NB4 (cell line): ENCODE results near the gene CRADD.

Experiments used
- CTCF ChIP-seq: IDR thresholded peaks from one replicate; pipeline ENCODE4 v1.5.1; 2012; ENCODE audit warnings: low read depth, low read length
- TF ChIP-seq, protein P1 (sequence below): IDR thresholded peaks from 2 replicates; pipeline ENCODE4 v1.6.1; 2011; ENCODE audit warnings: low read depth, low read length

DNA sequence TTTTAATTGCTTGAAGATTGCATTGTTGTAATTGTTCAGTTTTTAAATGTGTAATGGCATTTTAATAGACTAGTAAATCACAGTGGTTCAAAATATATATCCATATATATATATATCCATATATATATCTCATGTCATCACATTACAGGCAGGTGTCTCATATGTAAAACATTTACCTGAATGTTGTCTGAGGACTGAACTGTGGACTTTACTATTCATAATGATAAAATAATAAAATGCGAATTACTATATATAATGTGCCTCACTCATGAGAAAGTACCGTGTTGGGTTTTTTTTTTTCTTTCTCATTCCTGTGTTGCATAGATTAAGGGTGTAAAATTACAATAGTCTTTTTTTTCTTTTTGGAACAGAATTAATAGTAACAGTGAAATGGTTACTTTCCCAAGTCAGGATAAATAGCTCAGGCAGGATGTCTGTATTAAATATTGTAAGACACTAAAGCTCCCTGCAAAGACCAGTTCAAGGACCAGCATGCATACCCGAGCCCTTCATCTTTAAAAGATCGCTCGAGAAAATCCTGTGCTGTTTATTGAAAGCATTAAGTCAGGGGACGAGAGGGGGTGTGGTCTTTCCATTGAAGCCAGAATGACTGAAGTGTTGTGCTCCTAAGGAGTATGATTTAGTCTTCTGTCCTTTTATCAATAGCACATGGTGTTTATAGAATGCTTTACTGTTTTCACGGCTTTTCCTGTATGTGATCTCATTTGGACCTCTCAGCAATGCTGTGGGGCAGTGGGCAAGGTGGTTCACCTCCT is 173.5 kb downstream of the CRADD start:
- TF ChIP-seq, protein P1, sequence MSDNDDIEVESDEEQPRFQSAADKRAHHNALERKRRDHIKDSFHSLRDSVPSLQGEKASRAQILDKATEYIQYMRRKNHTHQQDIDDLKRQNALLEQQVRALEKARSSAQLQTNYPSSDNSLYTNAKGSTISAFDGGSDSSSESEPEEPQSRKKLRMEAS = no peak
- TF ChIP-seq CTCF = no peak
